Measurements from ENCODE around the gene PIK3R3.

The PIK3R3 gene

GRCh38 chr1:46020010-46020409, 112.4 kb downstream of the PIK3R3 start:
- no peak for DNase-seq

GRCh38 chr1:46019348-46019747, 113.1 kb downstream of the PIK3R3 start:
- no peak for DNase-seq

- DNase-seq: no peak
Measured at GRCh38 chr1:46017876-46018503, 114.4 kb downstream of the PIK3R3 start.

GRCh38 chr1:46013581-46013980, 118.8 kb downstream of the PIK3R3 start:
- no peak for DNase-seq

GRCh38 chr1:46012236-46012635, 120.2 kb downstream of the PIK3R3 start:
- DNase-seq: no peak

GRCh38 chr1:46011121-46011695, 121.2 kb downstream of the PIK3R3 start:
- DNase-seq: no peak

- DNase-seq: no peak
Measured at GRCh38 chr1:46010611-46011010, 121.8 kb downstream of the PIK3R3 start.

GRCh38 chr1:46008585-46008984, 123.8 kb downstream of the PIK3R3 start:
- no peak for DNase-seq

- no peak for DNase-seq
Measured at GRCh38 chr1:46005594-46005993, 126.8 kb downstream of the PIK3R3 start.

GRCh38 chr1:46004492-46004891, 127.9 kb downstream of the PIK3R3 start:
- DNase-seq: no peak

- no peak for DNase-seq
Measured at GRCh38 chr1:46003315-46003714, 129.1 kb downstream of the PIK3R3 start.

- no peak for DNase-seq
Measured at GRCh38 chr1:46002551-46003150, 129.8 kb downstream of the PIK3R3 start.

GRCh38 chr1:46001081-46001785, 131.2 kb downstream of the PIK3R3 start:
- no peak for DNase-seq

- DNase-seq: no peak
Measured at GRCh38 chr1:45999507-45999906, 132.9 kb downstream of the PIK3R3 start.

- no peak for DNase-seq
Measured at GRCh38 chr1:45998020-45998617, 134.3 kb downstream of the PIK3R3 start.

GRCh38 chr1:45995298-45995697, 137.1 kb downstream of the PIK3R3 start:
- no peak for DNase-seq

GRCh38 chr1:45994423-45994822, 138.0 kb downstream of the PIK3R3 start:
- no peak for DNase-seq
